ENCODE measurements around the gene TNFRSF8. TPM values are rescaled to one million over a fixed set of nuclear protein-coding genes. Genes with fewer than 3 reads are reported as not detected.

The TNFRSF8 gene
- total RNA-seq, 1 donor from 2014 or later, result 0.31 TPM

DNA sequence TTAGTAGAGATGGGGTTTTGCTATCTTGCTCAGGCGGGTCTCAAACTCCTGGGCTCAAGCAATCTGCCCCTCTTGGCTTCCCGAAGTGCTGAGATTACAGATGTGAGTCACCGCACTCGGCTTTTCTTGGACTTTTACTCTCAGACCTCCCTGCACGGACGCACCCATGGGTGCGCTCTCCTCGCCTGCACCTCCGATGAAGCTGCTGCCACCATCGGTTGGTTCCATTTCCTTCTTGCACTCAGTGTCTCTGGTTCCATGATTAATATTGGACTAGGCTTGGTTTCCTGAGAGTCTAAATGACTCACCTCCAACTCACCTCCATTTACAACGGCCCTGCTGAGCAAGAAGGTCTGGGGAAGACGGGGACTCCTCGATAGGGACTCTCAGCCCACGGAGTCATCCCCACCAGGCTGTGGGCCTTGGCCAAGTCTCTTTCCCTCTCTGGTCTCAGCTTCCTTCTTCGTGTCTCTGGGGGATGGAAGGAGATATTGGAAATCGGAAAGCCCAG lies 6.7 kb upstream of the TNFRSF8 start:
- TF ChIP-seq, protein P1, sequence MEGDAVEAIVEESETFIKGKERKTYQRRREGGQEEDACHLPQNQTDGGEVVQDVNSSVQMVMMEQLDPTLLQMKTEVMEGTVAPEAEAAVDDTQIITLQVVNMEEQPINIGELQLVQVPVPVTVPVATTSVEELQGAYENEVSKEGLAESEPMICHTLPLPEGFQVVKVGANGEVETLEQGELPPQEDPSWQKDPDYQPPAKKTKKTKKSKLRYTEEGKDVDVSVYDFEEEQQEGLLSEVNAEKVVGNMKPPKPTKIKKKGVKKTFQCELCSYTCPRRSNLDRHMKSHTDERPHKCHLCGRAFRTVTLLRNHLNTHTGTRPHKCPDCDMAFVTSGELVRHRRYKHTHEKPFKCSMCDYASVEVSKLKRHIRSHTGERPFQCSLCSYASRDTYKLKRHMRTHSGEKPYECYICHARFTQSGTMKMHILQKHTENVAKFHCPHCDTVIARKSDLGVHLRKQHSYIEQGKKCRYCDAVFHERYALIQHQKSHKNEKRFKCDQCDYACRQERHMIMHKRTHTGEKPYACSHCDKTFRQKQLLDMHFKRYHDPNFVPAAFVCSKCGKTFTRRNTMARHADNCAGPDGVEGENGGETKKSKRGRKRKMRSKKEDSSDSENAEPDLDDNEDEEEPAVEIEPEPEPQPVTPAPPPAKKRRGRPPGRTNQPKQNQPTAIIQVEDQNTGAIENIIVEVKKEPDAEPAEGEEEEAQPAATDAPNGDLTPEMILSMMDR (IDR thresholded peaks at IDR 0.05; ENCODE audit: unreplicated experiment), result no peak
- no peak for DNase-seq (ENCODE audit: low spot score in 2 of 2, unreplicated experiment in 2 of 2)
- no peak overlapping the region for H3K27ac Mint-ChIP-seq
- peaks cover 13% of the 10 kb centered on the region for H3K4me1 Mint-ChIP-seq
- no peaks in the 10 kb centered on the region for H3K36me3 Mint-ChIP-seq
- H3K9me3 Mint-ChIP-seq, result peaks cover 4% of the 10 kb centered on the region
- no peak overlapping the region for H3K4me3 Mint-ChIP-seq
- peaks cover 22% of the 10 kb centered on the region for H3K27me3 Mint-ChIP-seq (ENCODE audit: low read depth)

DNA sequence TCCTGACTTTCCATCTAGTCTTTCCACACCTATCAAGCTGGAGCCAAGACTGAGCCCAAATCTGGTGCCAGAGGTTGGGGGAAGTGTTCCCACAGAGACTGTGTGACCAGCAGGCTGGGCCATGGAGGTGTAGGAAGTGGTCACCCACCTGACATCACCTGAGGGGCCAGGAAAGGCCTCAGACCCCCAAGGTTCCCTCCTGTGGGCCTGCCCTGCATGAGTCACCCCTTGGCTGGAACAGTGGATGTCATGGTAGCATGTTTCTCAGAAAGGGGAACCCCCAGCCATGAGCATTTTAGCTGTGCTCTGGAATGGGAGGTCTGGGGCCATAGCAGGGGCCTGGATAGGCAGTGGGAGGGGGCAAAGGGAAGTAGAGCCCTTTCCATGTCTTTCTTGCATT lies 5.7 kb upstream of the TNFRSF8 start:
- peaks cover 4% of the 10 kb centered on the region for H3K9me3 Mint-ChIP-seq
- no peak for DNase-seq (ENCODE audit: low spot score in 2 of 2, unreplicated experiment in 2 of 2)
- H3K4me3 Mint-ChIP-seq, result no peak overlapping the region
- H3K4me1 Mint-ChIP-seq, result peaks cover 6% of the 10 kb centered on the region
- TF ChIP-seq, protein P1 (IDR thresholded peaks at IDR 0.05; ENCODE audit: unreplicated experiment), result no peak
- H3K27me3 Mint-ChIP-seq (ENCODE audit: low read depth), result peaks cover 32% of the 10 kb centered on the region
- no peaks in the 10 kb centered on the region for H3K36me3 Mint-ChIP-seq
- H3K27ac Mint-ChIP-seq, result no peak overlapping the region

DNA sequence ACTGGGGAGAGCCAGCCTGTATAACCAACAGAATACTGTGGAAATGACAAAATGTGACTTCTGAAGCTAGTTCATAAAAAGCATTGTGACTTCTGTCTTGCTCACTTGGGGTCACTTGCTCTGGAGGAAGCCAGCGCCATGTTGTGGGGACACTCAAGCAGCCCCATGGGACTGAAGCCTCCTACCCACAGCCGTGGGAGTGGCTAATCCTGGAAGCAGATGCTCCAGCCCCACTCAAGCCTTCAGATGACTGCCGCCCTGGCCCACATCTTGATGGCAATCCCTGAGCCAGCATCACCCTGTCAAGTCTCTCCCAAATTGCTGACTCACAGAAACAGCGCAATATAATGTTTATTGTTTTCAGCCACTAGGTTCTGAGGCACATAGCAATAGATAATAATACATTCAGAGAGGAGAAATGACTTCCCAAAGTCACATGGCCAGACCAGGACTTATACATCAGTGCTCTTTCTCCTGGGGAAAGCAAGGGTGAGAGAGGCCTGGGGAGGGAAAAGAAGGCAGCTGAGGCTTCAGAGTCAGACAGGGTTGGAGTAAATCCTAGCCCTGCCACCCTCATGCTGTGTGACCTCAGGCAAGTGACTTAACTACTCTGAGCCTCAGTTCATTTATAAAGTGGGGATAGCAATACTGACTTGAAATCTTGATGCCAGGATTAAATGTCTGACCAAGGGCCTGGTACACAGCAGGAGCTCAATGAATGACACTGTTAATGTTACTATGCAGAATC lies 5.0 kb upstream of the TNFRSF8 start:
- Mint-ChIP-seq H3K4me3 (no peak overlapping the region), H3K4me1 (peaks cover 1% of the 10 kb centered on the region), H3K27ac (no peak overlapping the region), H3K36me3 (no peaks in the 10 kb centered on the region), H3K27me3 (ENCODE audit: low read depth) (peaks cover 39% of the 10 kb centered on the region), H3K9me3 (peaks cover 4% of the 10 kb centered on the region)
- TF ChIP-seq, protein P1 (IDR thresholded peaks at IDR 0.05; ENCODE audit: unreplicated experiment), result no peak
- DNase-seq (ENCODE audit: low spot score in 2 of 2, unreplicated experiment in 2 of 2), result no peak

DNA sequence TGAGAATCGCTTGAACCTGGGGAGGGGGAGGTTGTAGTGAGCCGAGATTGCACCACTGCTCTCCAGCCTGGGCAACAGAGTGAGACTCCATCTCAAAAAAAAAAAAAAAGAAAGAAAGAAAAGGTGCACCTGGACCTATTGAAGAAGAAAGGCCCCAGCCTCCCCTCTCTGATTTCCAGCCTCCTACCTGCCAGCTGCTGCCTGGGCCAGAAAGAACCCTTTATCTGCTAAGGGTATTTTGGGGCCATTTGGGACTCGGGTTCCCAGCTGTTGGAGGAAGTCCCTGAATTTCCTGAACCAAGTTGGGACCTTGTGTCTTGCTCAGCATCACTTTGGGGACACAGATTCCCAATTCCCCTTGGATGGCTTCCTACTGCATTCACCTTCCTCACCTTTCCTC lies 3.9 kb upstream of the TNFRSF8 start:
- no peak overlapping the region for H3K27ac Mint-ChIP-seq

DNA sequence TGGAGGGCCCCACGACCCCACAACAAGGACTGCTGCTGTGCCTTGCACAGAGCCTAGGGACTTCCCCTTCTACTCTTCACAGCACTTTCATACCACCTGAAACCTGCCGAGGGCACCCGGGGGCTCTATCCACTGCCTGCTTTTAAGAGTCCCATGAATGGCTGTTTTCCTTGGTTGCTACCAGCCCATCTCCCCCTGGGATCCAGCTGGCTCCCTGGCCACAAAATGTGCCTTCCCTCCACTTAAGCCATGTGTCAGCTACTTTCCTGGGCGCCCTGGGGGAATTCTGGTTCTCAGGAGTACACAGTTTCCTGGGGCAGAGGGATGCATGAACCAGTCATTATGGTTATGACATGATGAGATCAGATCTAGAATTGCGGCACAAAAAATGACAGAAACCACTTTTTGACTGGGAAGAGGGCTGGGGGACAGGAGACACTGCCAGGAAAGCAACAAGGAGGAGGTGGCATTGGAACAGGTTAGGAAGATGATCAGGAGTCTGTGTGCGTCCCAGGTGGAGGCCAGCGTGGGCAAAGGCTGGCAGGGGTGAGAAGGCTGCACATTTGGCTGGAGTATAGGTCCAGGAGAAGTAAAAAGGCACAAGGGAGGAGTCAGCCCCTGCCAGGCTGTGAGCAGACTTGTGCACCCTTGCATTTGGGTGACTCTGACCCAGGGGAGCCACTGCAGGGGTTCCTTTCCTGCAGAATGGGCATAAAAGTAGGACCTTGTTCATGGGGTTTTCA lies 3.2 kb upstream of the TNFRSF8 start:
- H3K27ac Mint-ChIP-seq, result no peak overlapping the region
- no peaks in the 10 kb centered on the region for H3K36me3 Mint-ChIP-seq
- TF ChIP-seq, protein P1 (IDR thresholded peaks at IDR 0.05; ENCODE audit: unreplicated experiment), result no peak
- peaks cover 12% of the 10 kb centered on the region for H3K4me1 Mint-ChIP-seq
- no peak for DNase-seq (ENCODE audit: low spot score in 2 of 2, unreplicated experiment in 2 of 2)
- H3K9me3 Mint-ChIP-seq, result peaks cover 4% of the 10 kb centered on the region
- H3K27me3 Mint-ChIP-seq (ENCODE audit: low read depth), result peaks cover 56% of the 10 kb centered on the region
- H3K4me3 Mint-ChIP-seq, result no peak overlapping the region

More for the DNA sequence above, 3.9 kb upstream of the TNFRSF8 start:
- peaks cover 4% of the 10 kb centered on the region for H3K9me3 Mint-ChIP-seq
- peaks cover 10% of the 10 kb centered on the region for H3K4me1 Mint-ChIP-seq
- no peaks in the 10 kb centered on the region for H3K36me3 Mint-ChIP-seq
- DNase-seq (ENCODE audit: low spot score in 2 of 2, unreplicated experiment in 2 of 2), result no peak
- H3K27me3 Mint-ChIP-seq (ENCODE audit: low read depth), result peaks cover 50% of the 10 kb centered on the region
- no peak overlapping the region for H3K4me3 Mint-ChIP-seq
- TF ChIP-seq, protein P1 (IDR thresholded peaks at IDR 0.05; ENCODE audit: unreplicated experiment), result no peak

Data from mesothelial cell of epicardium (in vitro differentiated cells).